ENCODE results near the gene DNAJC6.

Gene DNAJC6

GRCh38 chr1:65355031-65355712 is 45.8 kb downstream of the DNAJC6 start:
- no peak for DNase-seq (ENCODE audit: low read depth)
- H3K4me3 ChIP-seq (ENCODE audit: low read length) = no peak overlapping the region
- no peak for TF ChIP-seq CTCF (conservative IDR thresholded peaks at IDR 0.05; ENCODE audit: low read depth, low read length)

- DNase-seq (ENCODE audit: low read depth) = no peak
- H3K4me3 ChIP-seq (ENCODE audit: low read length) = no peak overlapping the region
- no peak for TF ChIP-seq CTCF (conservative IDR thresholded peaks at IDR 0.05; ENCODE audit: low read depth, low read length)
Observed at GRCh38 chr1:65357291-65357960, 48.1 kb downstream of the DNAJC6 start.

GRCh38 chr1:65359888-65360287 is 50.5 kb downstream of the DNAJC6 start:
- no peak for TF ChIP-seq CTCF (conservative IDR thresholded peaks at IDR 0.05; ENCODE audit: low read depth, low read length)
- no peak overlapping the region for H3K4me3 ChIP-seq (ENCODE audit: low read length)
- DNase-seq (ENCODE audit: low read depth) = no peak

GRCh38 chr1:65360648-65361047 is 51.3 kb downstream of the DNAJC6 start:
- no peak for DNase-seq (ENCODE audit: low read depth)
- no peak overlapping the region for H3K4me3 ChIP-seq (ENCODE audit: low read length)
- no peak for TF ChIP-seq CTCF (conservative IDR thresholded peaks at IDR 0.05; ENCODE audit: low read depth, low read length)

GRCh38 chr1:65362545-65362944 is 53.2 kb downstream of the DNAJC6 start:
- no peak for TF ChIP-seq CTCF (conservative IDR thresholded peaks at IDR 0.05; ENCODE audit: low read depth, low read length)
- H3K4me3 ChIP-seq (ENCODE audit: low read length) = no peak overlapping the region
- no peak for DNase-seq (ENCODE audit: low read depth)

- DNase-seq (ENCODE audit: low read depth) = no peak
- TF ChIP-seq CTCF (conservative IDR thresholded peaks at IDR 0.05; ENCODE audit: low read depth, low read length) = no peak
- no peak overlapping the region for H3K4me3 ChIP-seq (ENCODE audit: low read length)
Observed at GRCh38 chr1:65363484-65363883, 54.1 kb downstream of the DNAJC6 start.

- H3K4me3 ChIP-seq (ENCODE audit: low read length) = no peak overlapping the region
- no peak for DNase-seq (ENCODE audit: low read depth)
- no peak for TF ChIP-seq CTCF (conservative IDR thresholded peaks at IDR 0.05; ENCODE audit: low read depth, low read length)
Observed at GRCh38 chr1:65368403-65368802, 59.1 kb downstream of the DNAJC6 start.

Data from retinal pigment epithelial cell (primary cell).